Measurements from ENCODE around the gene MED12.

The MED12 gene

GRCh38 chrX:71107245-71107644 lies 11.2 kb upstream of the MED12 start:
- H3K27me3 ChIP-seq (ENCODE audit: low read depth, low read length), result no peaks in the 10 kb centered on the region
- no peak overlapping the region for H3K4me2 ChIP-seq (ENCODE audit: low read length)
- H3K36me3 ChIP-seq (replicated peaks; ENCODE audit: low read depth, low read length), result peaks cover 24% of the 10 kb centered on the region
- no peak for TF ChIP-seq EZH2phosphoT487 (IDR thresholded peaks at IDR 0.05; ENCODE audit: low read depth)
- no peak for TF ChIP-seq CTCF (IDR thresholded peaks at IDR 0.05; ENCODE audit: low read depth, low read length)
- H3K4me1 ChIP-seq (ENCODE audit: low read length), result peaks cover 25% of the 10 kb centered on the region
- H2AFZ ChIP-seq (ENCODE audit: low read depth, low read length), result no peak overlapping the region
- H3K27ac ChIP-seq (ENCODE audit: low read length), result no peak overlapping the region
- peaks cover 24% of the 10 kb centered on the region for H3K79me2 ChIP-seq (ENCODE audit: low read length)
- H3K9ac ChIP-seq (ENCODE audit: low read length), result no peak overlapping the region
- H3K4me3 ChIP-seq (ENCODE audit: low read length), result no peak overlapping the region
- no peaks in the 10 kb centered on the region for H3K9me3 ChIP-seq (ENCODE audit: insufficient read depth, low read length)
- H4K20me1 ChIP-seq (ENCODE audit: insufficient read depth, low read length), result no peaks in the 10 kb centered on the region

- Histone ChIP-seq H4K20me1 (ENCODE audit: insufficient read depth, low read length) (no peaks in the 10 kb centered on the region), H2AFZ (ENCODE audit: low read depth, low read length) (no peak overlapping the region), H3K4me3 (ENCODE audit: low read length) (no peak overlapping the region), H3K79me2 (ENCODE audit: low read length) (peaks cover 26% of the 10 kb centered on the region), H3K9ac (ENCODE audit: low read length) (no peak overlapping the region), H3K27me3 (ENCODE audit: low read depth, low read length) (no peaks in the 10 kb centered on the region), H3K9me3 (ENCODE audit: insufficient read depth, low read length) (no peaks in the 10 kb centered on the region), H3K27ac (ENCODE audit: low read length) (no peak overlapping the region), H3K4me1 (ENCODE audit: low read length) (peaks cover 31% of the 10 kb centered on the region), H3K36me3 (replicated peaks; ENCODE audit: low read depth, low read length) (peaks cover 24% of the 10 kb centered on the region), H3K4me2 (ENCODE audit: low read length) (no peak overlapping the region)
- TF ChIP-seq EZH2phosphoT487 (IDR thresholded peaks at IDR 0.05; ENCODE audit: low read depth), result no peak
- no peak for TF ChIP-seq CTCF (IDR thresholded peaks at IDR 0.05; ENCODE audit: low read depth, low read length)
Measured at GRCh38 chrX:71107762-71108360, 10.5 kb upstream of the MED12 start.

- H3K4me3 ChIP-seq (ENCODE audit: low read length), result no peak overlapping the region
- H3K4me1 ChIP-seq (ENCODE audit: low read length), result peaks cover 23% of the 10 kb centered on the region
- no peaks in the 10 kb centered on the region for H3K9me3 ChIP-seq (ENCODE audit: insufficient read depth, low read length)
- H3K27me3 ChIP-seq (ENCODE audit: low read depth, low read length), result no peaks in the 10 kb centered on the region
- no peaks in the 10 kb centered on the region for H4K20me1 ChIP-seq (ENCODE audit: insufficient read depth, low read length)
- no peak overlapping the region for H3K27ac ChIP-seq (ENCODE audit: low read length)
- peaks cover 26% of the 10 kb centered on the region for H3K79me2 ChIP-seq (ENCODE audit: low read length)
- no peak overlapping the region for H3K9ac ChIP-seq (ENCODE audit: low read length)
- H2AFZ ChIP-seq (ENCODE audit: low read depth, low read length), result no peak overlapping the region
- no peak overlapping the region for H3K4me2 ChIP-seq (ENCODE audit: low read length)
- TF ChIP-seq CTCF (IDR thresholded peaks at IDR 0.05; ENCODE audit: low read depth, low read length) (no peak), EZH2phosphoT487 (IDR thresholded peaks at IDR 0.05; ENCODE audit: low read depth) (no peak)
- peaks cover 24% of the 10 kb centered on the region for H3K36me3 ChIP-seq (replicated peaks; ENCODE audit: low read depth, low read length)
Measured at GRCh38 chrX:71109051-71109450, 9.3 kb upstream of the MED12 start.

GRCh38 chrX:71111141-71111843 lies 7.1 kb upstream of the MED12 start, which contains the start of gene IL2RG:
Gene IL2RG, minus strand, starts transcription at chrX:71111577. Its CDS starts 38 bp downstream, at chrX:71111539.
- Histone ChIP-seq H3K9me3 (ENCODE audit: insufficient read depth, low read length) (no peaks in the 10 kb centered on the region), H3K4me2 (ENCODE audit: low read length) (peak within 1 kb of the TSS; percentile 89), H3K79me2 (ENCODE audit: low read length) (peaks cover 26% of the 10 kb centered on the region), H3K27me3 (ENCODE audit: low read depth, low read length) (no peaks in the 10 kb centered on the region), H4K20me1 (ENCODE audit: insufficient read depth, low read length) (no peaks in the 10 kb centered on the region), H2AFZ (ENCODE audit: low read depth, low read length) (peak within 1 kb of the TSS; percentile 95), H3K36me3 (replicated peaks; ENCODE audit: low read depth, low read length) (peaks cover 24% of the 10 kb centered on the region), H3K4me3 (ENCODE audit: low read length) (peak within 1 kb of the TSS; percentile 93), H3K4me1 (ENCODE audit: low read length) (peaks cover 23% of the 10 kb centered on the region), H3K27ac (ENCODE audit: low read length) (peak within 1 kb of the TSS; percentile 69), H3K9ac (ENCODE audit: low read length) (peak within 1 kb of the TSS; percentile 94)
- TF ChIP-seq EZH2phosphoT487 (IDR thresholded peaks at IDR 0.05; ENCODE audit: low read depth), result no peak
- no peak for TF ChIP-seq CTCF (IDR thresholded peaks at IDR 0.05; ENCODE audit: low read depth, low read length)

Measured in OCI-LY3 (cell line).